PC-9 (cell line): ENCODE measurements around the gene APBA2. TPM values are rescaled to one million over a fixed set of nuclear protein-coding genes. Genes with fewer than 3 reads are reported as not detected.

Experiments
- BruUV-seq: library from RNA; stranded (reverse); fragments of 400-500 nt; replicated peaks from 2 replicates; lab custom pipeline; 2021; lab: Mats Ljungman, UMichigan
- CTCF ChIA-PET: fragments of 300-600 bp; sonication (Branson Sonifier 250); formaldehyde crosslinking; loops from one replicate; lab custom pipeline; 2022; ENCODE audit warnings: antibody characterized with exemption; lab: Charles Lee
- POLR2A ChIA-PET: fragments of 300-600 bp; sonication (Branson Sonifier 250); formaldehyde crosslinking; loops from one replicate; lab custom pipeline; 2022; ENCODE audit warnings: antibody characterized with exemption; ENCODE audit not compliant: unreplicated experiment; lab: Charles Lee
- DNase-seq, 2 experiments: peaks; one replicate each; pipeline versions ENCODE4 v3.0.0 to v3.0.0-alpha.2; 2015 to 2022; ENCODE audit warnings: mixed read lengths in 1 of 2
- H2AFZ ChIP-seq: fragments of 200-600 bp; sonication (generic); 2 replicates; pipeline ENCODE4 v1.8.1; 2017; ENCODE audit warnings: antibody characterized with exemption
- H3F3A ChIP-seq: fragments of 200-600 bp; sonication (generic); 2 replicates; pipeline ENCODE4 v1.8.1; 2017; ENCODE audit warnings: antibody characterized with exemption, mild to moderate bottlenecking, low read depth; ENCODE audit not compliant: insufficient read depth
- H3K27ac ChIP-seq: fragments of 200-600 bp; sonication (generic); 2 replicates; pipeline ENCODE4 v1.6.1; 2016; ENCODE audit warnings: mixed run types
- H3K27me3 ChIP-seq: fragments of 200-600 bp; sonication (generic); 2 replicates; pipeline ENCODE4 v1.6.1; 2016; ENCODE audit warnings: low read depth, mixed run types; ENCODE audit not compliant: insufficient read depth
- H3K36me3 ChIP-seq: fragments of 200-600 bp; sonication (generic); 2 replicates; pipeline ENCODE4 v1.6.1; 2016; ENCODE audit warnings: low read depth, mixed run types
- H3K4me1 ChIP-seq: fragments of 200-600 bp; sonication (generic); replicated peaks from 2 replicates; pipeline ENCODE4 v1.6.1; 2016; ENCODE audit warnings: mixed run types; ENCODE audit not compliant: insufficient read depth
- H3K4me2 ChIP-seq: fragments of 200-600 bp; sonication (generic); 2 replicates; pipeline ENCODE4 v1.6.1; 2017; ENCODE audit warnings: mixed run types
- H3K4me3 ChIP-seq: fragments of 200-600 bp; sonication (generic); 2 replicates; pipeline ENCODE4 v1.6.1; 2016; ENCODE audit warnings: mixed run types
- H3K79me2 ChIP-seq: fragments of 200-600 bp; sonication (generic); 2 replicates; pipeline ENCODE4 v1.6.1; 2017; ENCODE audit warnings: low read depth, mixed run types
- H3K9me2 ChIP-seq: fragments of 200-600 bp; sonication (generic); 2 replicates; pipeline ENCODE4 v1.8.1; 2017; ENCODE audit warnings: mild to moderate bottlenecking; ENCODE audit not compliant: insufficient read depth
- H3K9me3 ChIP-seq: fragments of 200-600 bp; sonication (generic); 2 replicates; pipeline ENCODE4 v1.8.1; 2016; ENCODE audit warnings: low read depth; ENCODE audit not compliant: insufficient read depth
- H4K20me1 ChIP-seq: fragments of 200-600 bp; sonication (generic); 2 replicates; pipeline ENCODE4 v1.8.1; 2017; ENCODE audit not compliant: insufficient read depth
- EZH2 ChIP-seq: fragments of 200-600 bp; sonication (generic); IDR thresholded peaks from 2 replicates; pipeline ENCODE4 v1.8.0; 2017; ENCODE audit warnings: antibody characterized with exemption, low read depth
- intact Hi-C: fragments of 100-400 bp; cut with micrococcal nuclease; formaldehyde crosslinking; loops from one replicate; pipeline ENCODE4 v1.10.0; 2022; ENCODE audit not compliant: unreplicated experiment
- total RNA-seq: library from RNA; stranded (reverse); gene quantifications from 2 replicates; pipeline ENCODE4 v1.2.3, GENCODE V29; 2021
- TF ChIP-seq, protein P1 (sequence below): fragments of 200-600 bp; sonication (generic); conservative IDR thresholded peaks from 2 replicates; pipeline ENCODE4 v1.6.1; 2017; ENCODE audit warnings: mixed run types, antibody characterized with exemption, mild to moderate bottlenecking, moderate library complexity

Gene APBA2
- total RNA-seq, 1 experiment from 2014 or later: not detected

- Histone ChIP-seq H2AFZ (no peak overlapping the region), H3F3A (no peaks in the 10 kb centered on the region), H3K4me3 (no peak overlapping the region), H4K20me1 (no peaks in the 10 kb centered on the region), H3K9me3 (no peaks in the 10 kb centered on the region), H3K79me2 (no peaks in the 10 kb centered on the region), H3K9me2 (no peaks in the 10 kb centered on the region), H3K4me2 (no peak overlapping the region), H3K27me3 (peaks cover 29% of the 10 kb centered on the region), H3K4me1 (no peaks in the 10 kb centered on the region), H3K27ac (no peak overlapping the region), H3K36me3 (no peaks in the 10 kb centered on the region)
- no TSS peak for BruUV-seq
- CTCF ChIA-PET: no interaction called here
- no peak for TF ChIP-seq EZH2
- TF ChIP-seq, protein P1, sequence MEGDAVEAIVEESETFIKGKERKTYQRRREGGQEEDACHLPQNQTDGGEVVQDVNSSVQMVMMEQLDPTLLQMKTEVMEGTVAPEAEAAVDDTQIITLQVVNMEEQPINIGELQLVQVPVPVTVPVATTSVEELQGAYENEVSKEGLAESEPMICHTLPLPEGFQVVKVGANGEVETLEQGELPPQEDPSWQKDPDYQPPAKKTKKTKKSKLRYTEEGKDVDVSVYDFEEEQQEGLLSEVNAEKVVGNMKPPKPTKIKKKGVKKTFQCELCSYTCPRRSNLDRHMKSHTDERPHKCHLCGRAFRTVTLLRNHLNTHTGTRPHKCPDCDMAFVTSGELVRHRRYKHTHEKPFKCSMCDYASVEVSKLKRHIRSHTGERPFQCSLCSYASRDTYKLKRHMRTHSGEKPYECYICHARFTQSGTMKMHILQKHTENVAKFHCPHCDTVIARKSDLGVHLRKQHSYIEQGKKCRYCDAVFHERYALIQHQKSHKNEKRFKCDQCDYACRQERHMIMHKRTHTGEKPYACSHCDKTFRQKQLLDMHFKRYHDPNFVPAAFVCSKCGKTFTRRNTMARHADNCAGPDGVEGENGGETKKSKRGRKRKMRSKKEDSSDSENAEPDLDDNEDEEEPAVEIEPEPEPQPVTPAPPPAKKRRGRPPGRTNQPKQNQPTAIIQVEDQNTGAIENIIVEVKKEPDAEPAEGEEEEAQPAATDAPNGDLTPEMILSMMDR: no peak
- intact Hi-C loops: no loop called here
- POLR2A ChIA-PET: no interaction called here
- DNase-seq: no peak
Measured at GRCh38 chr15:29012097-29012496, 126.3 kb downstream of the APBA2 start.

- TF ChIP-seq EZH2: no peak
- TF ChIP-seq, protein P1: no peak
- BruUV-seq: no TSS peak
- H3K9me3 ChIP-seq: no peaks in the 10 kb centered on the region
- no peaks in the 10 kb centered on the region for H3K9me2 ChIP-seq
- H3F3A ChIP-seq: no peaks in the 10 kb centered on the region
- no peak overlapping the region for H3K4me2 ChIP-seq
- CTCF ChIA-PET: no interaction called here
- H3K4me3 ChIP-seq: no peak overlapping the region
- no peaks in the 10 kb centered on the region for H3K4me1 ChIP-seq
- peaks cover 35% of the 10 kb centered on the region for H3K27me3 ChIP-seq
- POLR2A ChIA-PET: no interaction called here
- H3K36me3 ChIP-seq: no peaks in the 10 kb centered on the region
- no peak overlapping the region for H2AFZ ChIP-seq
- intact Hi-C loops: no loop called here
- H4K20me1 ChIP-seq: no peaks in the 10 kb centered on the region
- DNase-seq: no peak
- no peaks in the 10 kb centered on the region for H3K79me2 ChIP-seq
- H3K27ac ChIP-seq: no peak overlapping the region
Measured at GRCh38 chr15:29014493-29014892, 128.7 kb downstream of the APBA2 start.

DNA sequence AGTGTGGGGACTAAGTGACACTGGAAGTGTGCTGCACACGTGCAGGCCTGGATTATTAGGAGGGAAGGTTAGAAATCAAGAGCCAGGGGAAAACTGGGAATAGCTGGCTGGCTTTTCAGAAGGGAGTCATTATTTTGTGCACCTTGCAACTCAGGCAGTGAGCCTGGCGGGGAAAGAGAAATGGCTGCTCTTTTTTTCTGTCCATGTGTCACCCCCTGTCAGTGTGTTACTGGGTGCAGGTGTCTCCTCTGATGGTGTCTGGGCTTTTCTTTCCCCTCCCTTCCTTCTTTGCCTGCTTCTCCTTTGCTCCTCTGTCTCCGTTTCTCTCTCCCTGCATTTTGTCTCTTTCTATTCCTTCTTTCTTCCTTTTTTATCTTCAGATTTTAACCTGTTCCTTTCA is 130.7 kb downstream of the APBA2 start:
- no peaks in the 10 kb centered on the region for H3K4me1 ChIP-seq
- H3K4me2 ChIP-seq: no peak overlapping the region
- peaks cover 24% of the 10 kb centered on the region for H3K27me3 ChIP-seq
- no TSS peak for BruUV-seq
- TF ChIP-seq, protein P1: no peak
- TF ChIP-seq EZH2: no peak
- no peak overlapping the region for H3K27ac ChIP-seq
- no peaks in the 10 kb centered on the region for H3K9me2 ChIP-seq
- H3K4me3 ChIP-seq: no peak overlapping the region
- intact Hi-C loops: no loop called here
- no peaks in the 10 kb centered on the region for H3K36me3 ChIP-seq
- ChIA-PET CTCF (no interaction called here), POLR2A (no interaction called here)
- H3F3A ChIP-seq: no peaks in the 10 kb centered on the region
- no peaks in the 10 kb centered on the region for H4K20me1 ChIP-seq
- no peaks in the 10 kb centered on the region for H3K9me3 ChIP-seq
- no peak for DNase-seq
- H2AFZ ChIP-seq: no peak overlapping the region
- H3K79me2 ChIP-seq: no peaks in the 10 kb centered on the region
